ENCODE measurements around the gene MED27.
"Not testable (repeated sequence)": the region's sequence is repeated elsewhere in the genome, so short reads cannot be mapped to it uniquely, and the experiment has no call there.

Gene MED27

GRCh38 chr9:132075853-132076252 is 3.8 kb downstream of the MED27 start:
- no peak for DNase-seq

- no peak for DNase-seq
Measured at GRCh38 chr9:132074736-132075135, 4.9 kb downstream of the MED27 start.

- DNase-seq: no peak
Measured at GRCh38 chr9:132071847-132072507, 7.7 kb downstream of the MED27 start.

- no peak for DNase-seq
Measured at GRCh38 chr9:132069046-132069898, 10.4 kb downstream of the MED27 start.

GRCh38 chr9:132068605-132069004 is 11.1 kb downstream of the MED27 start:
- DNase-seq: no peak

GRCh38 chr9:132066511-132066910 is 13.2 kb downstream of the MED27 start:
- no peak for DNase-seq

GRCh38 chr9:132066057-132066456 is 13.6 kb downstream of the MED27 start:
- DNase-seq: no peak

GRCh38 chr9:132063281-132063680 is 16.4 kb downstream of the MED27 start:
- no peak for DNase-seq

GRCh38 chr9:132062806-132063205 is 16.9 kb downstream of the MED27 start:
- DNase-seq: no peak

- DNase-seq: no peak
Measured at GRCh38 chr9:132061526-132061925, 18.1 kb downstream of the MED27 start.

- no peak for DNase-seq
Measured at GRCh38 chr9:132059361-132059760, 20.3 kb downstream of the MED27 start.

GRCh38 chr9:132058226-132058625 is 21.4 kb downstream of the MED27 start:
- not testable (repeated sequence) for DNase-seq

- no peak for DNase-seq
Measured at GRCh38 chr9:132056717-132057560, 22.7 kb downstream of the MED27 start.

GRCh38 chr9:132055756-132056155 is 23.9 kb downstream of the MED27 start:
- DNase-seq: no peak

- no peak for DNase-seq
Measured at GRCh38 chr9:132054024-132054423, 25.6 kb downstream of the MED27 start.

- DNase-seq: no peak
Measured at GRCh38 chr9:132049900-132050299, 29.8 kb downstream of the MED27 start.

GRCh38 chr9:132049323-132049882 is 30.3 kb downstream of the MED27 start:
- no peak for DNase-seq

GRCh38 chr9:132048201-132048600 is 31.5 kb downstream of the MED27 start:
- no peak for DNase-seq

GRCh38 chr9:132046456-132046855 is 33.2 kb downstream of the MED27 start:
- DNase-seq: no peak

- no peak for DNase-seq
Measured at GRCh38 chr9:132044176-132044875, 35.3 kb downstream of the MED27 start.

- no peak for DNase-seq
Measured at GRCh38 chr9:132043708-132044107, 36.0 kb downstream of the MED27 start.

- no peak for DNase-seq
Measured at GRCh38 chr9:132042324-132042723, 37.3 kb downstream of the MED27 start.
